Vagina (tissue), 2 donors: Measurements from ENCODE around the gene OR2A2. TPM values are rescaled to one million over a fixed set of nuclear protein-coding genes. Genes with fewer than 3 reads are reported as not detected.

Source experiments
- DNase-seq, 2 donors: peaks; one replicate each; pipeline ENCODE4 v3.0.0-alpha.2; 2017; ENCODE audit errors: extremely low spot score in 2 of 2
- H3K27ac ChIP-seq: fragments of 200-600 bp; sonication (generic); one replicate; pipeline ENCODE4 v1.5.1; 2019
- H3K27me3 ChIP-seq: fragments of 200-600 bp; sonication (generic); one replicate; pipeline ENCODE4 v1.5.1; 2019
- H3K36me3 ChIP-seq, 2 donors: fragments of 200-600 bp; sonication (generic); one replicate each; pipeline ENCODE4 v1.5.1; 2017 to 2019
- H3K4me1 ChIP-seq: fragments of 200-600 bp; sonication (generic); one replicate; pipeline ENCODE4 v1.5.1; 2019
- H3K4me3 ChIP-seq, 2 donors: fragments of 200-600 bp; sonication (generic); 1 replicate in 1 of 2; 2 replicates in 1 of 2; pipeline ENCODE4 v1.5.1; 2016 to 2019
- H3K9me3 ChIP-seq: fragments of 200-600 bp; sonication (generic); one replicate; pipeline ENCODE4 v1.5.1; 2019
- CTCF ChIP-seq, 3 experiments: fragments of 450-650 bp in 2 of 3; fragments of 200-600 bp in 1 of 3; sonication (generic) in 1 of 3; IDR thresholded peaks; one replicate each; pipeline ENCODE4 v1.5.1; 2017 to 2019; ENCODE audit warnings: antibody characterized with exemption in 3 of 3, mild to moderate bottlenecking in 2 of 3, moderate library complexity in 2 of 3
- POLR2A ChIP-seq, 2 donors: fragments of 450-650 bp; IDR thresholded peaks; one replicate each; pipeline ENCODE4 v1.6.1; 2017; ENCODE audit warnings: antibody characterized with exemption in 2 of 2, mild to moderate bottlenecking in 2 of 2, moderate library complexity in 2 of 2
- POLR2AphosphoS5 ChIP-seq, 2 donors: sonication (generic); formaldehyde crosslinking; IDR thresholded peaks; one replicate each; pipeline ENCODE4 v1.9.0; 2017; ENCODE audit warnings: antibody characterized with exemption in 2 of 2, mild to moderate bottlenecking in 2 of 2, low read depth in 1 of 2; ENCODE audit not compliant: insufficient read depth in 1 of 2
- intact Hi-C: fragments of 100-400 bp; cut with DNase I; formaldehyde crosslinking; loops from one replicate; pipeline ENCODE4 v1.15.1; 2023
- small RNA-seq: library from RNA; depleted of rRNA; stranded (forward); fragments of <200 nt; gene quantifications from one replicate; pipeline ENCODE3, GENCODE V24; 2016
- total RNA-seq: library from RNA; depleted of rRNA; stranded (reverse); fragments of >200 nt; gene quantifications from one replicate; pipeline ENCODE4 v1.2.3, GENCODE V29; 2016

The OR2A2 gene
- total RNA-seq, 1 donor from 2014 or later: not detected

GRCh38 chr7:144144426-144144825 is 35.0 kb downstream of the OR2A2 start:
- no peaks in the 10 kb centered on the region for H3K36me3 ChIP-seq
- H3K9me3 ChIP-seq: peaks cover 5% of the 10 kb centered on the region
- no peak for DNase-seq
- H3K4me3 ChIP-seq: no peak overlapping the region
- intact Hi-C loops: no loop called here
- TF ChIP-seq POLR2A (IDR thresholded peaks at IDR 0.05) (no peak), CTCF (IDR thresholded peaks at IDR 0.05) (no peak), POLR2AphosphoS5 (IDR thresholded peaks at IDR 0.05; ENCODE audit: insufficient read depth in 1 of 2, low read depth in 1 of 2) (no peak)
- no peak overlapping the region for H3K27ac ChIP-seq
- H3K4me1 ChIP-seq: no peaks in the 10 kb centered on the region
- no peaks in the 10 kb centered on the region for H3K27me3 ChIP-seq

GRCh38 chr7:144148224-144148827 is 38.9 kb downstream of the OR2A2 start:
- Histone ChIP-seq H3K27ac (no peak overlapping the region), H3K27me3 (no peaks in the 10 kb centered on the region), H3K4me1 (no peaks in the 10 kb centered on the region), H3K36me3 (no peaks in the 10 kb centered on the region), H3K4me3 (no peak overlapping the region), H3K9me3 (peaks cover 5% of the 10 kb centered on the region)
- DNase-seq: no peak
- intact Hi-C loops: no loop called here
- TF ChIP-seq POLR2A (IDR thresholded peaks at IDR 0.05): no peak
- no peak for TF ChIP-seq CTCF (IDR thresholded peaks at IDR 0.05)
- no peak for TF ChIP-seq POLR2AphosphoS5 (IDR thresholded peaks at IDR 0.05; ENCODE audit: insufficient read depth in 1 of 2, low read depth in 1 of 2)

GRCh38 chr7:144158861-144159260 is 49.5 kb downstream of the OR2A2 start:
- intact Hi-C loops: no loop called here
- H3K9me3 ChIP-seq: no peaks in the 10 kb centered on the region
- TF ChIP-seq POLR2AphosphoS5 (IDR thresholded peaks at IDR 0.05; ENCODE audit: insufficient read depth in 1 of 2, low read depth in 1 of 2): no peak
- no peak for TF ChIP-seq CTCF (IDR thresholded peaks at IDR 0.05)
- no peak for TF ChIP-seq POLR2A (IDR thresholded peaks at IDR 0.05)
- no peak overlapping the region for H3K27ac ChIP-seq
- H3K27me3 ChIP-seq: no peaks in the 10 kb centered on the region
- no peak overlapping the region for H3K4me3 ChIP-seq
- no peaks in the 10 kb centered on the region for H3K4me1 ChIP-seq
- no peak for DNase-seq
- H3K36me3 ChIP-seq: no peaks in the 10 kb centered on the region

Small RNA genes within 50 kb of the gene (small RNA-seq; reads per million reads assigned to genes)
- gene OR2A41P: not detected

Other genes with a start within 250 kb of the OR2A2 start
- gene TCAF1, start 207.4 kb upstream of the OR2A2 start, total RNA-seq: 50.1 TPM
- not detected for gene OR2F2, start 174.3 kb upstream of the OR2A2 start, total RNA-seq
- gene OR2F1, start 154.7 kb upstream of the OR2A2 start, total RNA-seq: not detected
- not detected for gene OR6B1, start 109.3 kb upstream of the OR2A2 start, total RNA-seq
- gene OR2A5, start 60.6 kb upstream of the OR2A2 start, total RNA-seq: not detected
- not detected for gene OR2A25, start 39.8 kb upstream of the OR2A2 start, total RNA-seq
- not detected for gene OR2A12, start 23.3 kb upstream of the OR2A2 start, total RNA-seq
- not detected for gene OR2A14, start 13.6 kb downstream of the OR2A2 start, total RNA-seq
- 6.6 TPM for gene CTAGE4, start 73.9 kb downstream of the OR2A2 start, total RNA-seq
- 8.3 TPM for gene ARHGEF35, start 86.2 kb downstream of the OR2A2 start, total RNA-seq
- gene OR2A42, start 130.0 kb downstream of the OR2A2 start, total RNA-seq: not detected
- 7.4 TPM for gene OR2A7, start 155.2 kb downstream of the OR2A2 start, total RNA-seq
- gene CTAGE8, start 159.7 kb downstream of the OR2A2 start, total RNA-seq: 0.98 TPM
- 0.25 TPM for gene OR2A1, start 202.8 kb downstream of the OR2A2 start, total RNA-seq
- 23.3 TPM for gene ARHGEF5, start 245.8 kb downstream of the OR2A2 start, total RNA-seq